Measurements from ENCODE around the gene RRBP1. TPM values are rescaled to one million over a fixed set of nuclear protein-coding genes. Genes with fewer than 3 reads are reported as not detected.

Gene RRBP1
- total RNA-seq, 4 donors from 2014 or later: 33.7 to 57.7 (median 43.2) TPM

- H3K4me3 ChIP-seq (ENCODE audit: low read depth, poor library complexity, severe bottlenecking): no peak overlapping the region
- 74 to 86% methylated on average over 13 to 15 of the region's 18 CpGs for WGBS, 2 donors
- intact Hi-C loops (cut with DNase I; ENCODE audit: low total_unique reads): no loop called here
- no peak for TF ChIP-seq CTCF (IDR thresholded peaks at IDR 0.05)
- DNase-seq (ENCODE audit: low spot score in 2 of 2): no peak
Measured at GRCh38 chr20:17633850-17634500, 48.1 kb downstream of the RRBP1 start.

DNA sequence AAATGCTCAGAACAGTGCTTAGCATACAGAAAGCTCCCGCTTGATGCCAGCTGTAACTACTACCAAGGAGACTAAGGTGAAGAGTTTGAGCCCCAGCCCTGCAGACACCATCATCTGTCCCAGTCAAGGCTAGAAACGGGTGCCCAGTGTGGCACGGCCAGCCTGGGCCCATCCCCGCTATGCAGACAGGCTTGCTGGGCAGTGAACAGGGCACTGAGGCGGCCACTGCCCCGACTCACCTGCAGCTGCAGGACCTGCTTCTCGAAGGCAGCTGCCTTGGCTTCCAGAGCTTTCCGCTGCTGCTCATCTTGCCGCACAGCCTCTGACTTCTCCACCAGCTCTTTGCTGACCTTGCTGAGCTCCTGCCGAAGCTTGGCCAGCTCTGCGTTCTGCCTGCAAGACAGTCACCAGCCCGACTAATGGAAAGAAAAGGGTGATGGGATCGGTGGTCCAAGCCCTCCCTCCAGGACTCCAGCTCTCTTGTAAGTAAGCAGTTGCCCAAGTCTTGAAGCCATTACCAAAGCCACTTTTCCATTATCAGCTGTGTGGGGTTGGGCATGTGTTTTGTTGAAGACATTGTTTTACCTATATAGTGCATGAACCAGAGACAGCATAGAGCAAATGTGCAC is 48.7 kb downstream of the RRBP1 start:
- no peak overlapping the region for H3K4me3 ChIP-seq (ENCODE audit: low read depth, poor library complexity, severe bottlenecking)
- TF ChIP-seq CTCF (IDR thresholded peaks at IDR 0.05) (no peak), POLR2A (IDR thresholded peaks at IDR 0.05) (no peak)
- DNase-seq (ENCODE audit: low spot score in 2 of 2): no peak
- intact Hi-C loops (cut with DNase I; ENCODE audit: low total_unique reads): no loop called here
- WGBS, 2 donors: 87 to 94% methylated on average over 13 of the region's 13 CpGs

DNA sequence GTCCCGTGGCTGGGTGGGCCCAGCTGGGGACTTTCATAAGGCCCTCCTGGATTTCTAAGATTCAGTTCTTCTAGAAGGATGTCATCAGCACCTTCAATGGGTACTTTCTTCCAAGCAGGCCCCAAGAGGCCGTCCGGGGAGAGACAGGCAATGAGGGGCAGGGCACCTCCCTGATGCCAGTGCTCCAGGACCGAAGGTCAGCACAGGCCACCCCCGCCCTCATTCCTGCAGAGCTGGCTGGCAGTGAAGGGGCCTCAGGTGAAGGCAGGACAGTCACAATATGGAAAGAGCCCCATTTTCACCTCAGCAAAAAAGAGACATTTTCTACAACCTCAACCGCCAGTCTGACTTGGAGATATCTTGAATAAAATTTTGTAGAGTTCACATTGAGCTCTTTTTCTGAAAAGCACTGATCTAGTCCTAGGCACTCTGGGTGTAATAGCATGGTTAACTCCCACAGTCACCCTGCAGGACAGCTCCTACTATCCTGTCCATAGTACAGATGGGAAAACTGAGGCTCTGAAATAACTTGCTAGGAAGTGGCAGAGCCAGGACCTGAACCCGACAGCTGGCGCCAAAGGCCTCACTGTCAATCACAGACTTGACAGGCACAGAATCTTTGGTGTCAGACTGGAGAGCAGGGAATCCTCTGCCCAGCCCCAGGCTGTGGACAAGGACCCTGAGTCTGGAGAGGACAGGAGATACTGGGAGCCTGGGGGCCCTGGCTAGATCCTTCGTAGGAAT is 50.3 kb downstream of the RRBP1 start:
- 89 to 90% methylated on average over 9 of the region's 9 CpGs for WGBS, 2 donors
- intact Hi-C loops (cut with DNase I; ENCODE audit: low total_unique reads): no loop called here
- H3K4me3 ChIP-seq (ENCODE audit: low read depth, poor library complexity, severe bottlenecking): no peak overlapping the region
- DNase-seq (ENCODE audit: low spot score in 2 of 2): no peak
- TF ChIP-seq POLR2A (IDR thresholded peaks at IDR 0.05) (no peak), CTCF (IDR thresholded peaks at IDR 0.05) (no peak)

DNA sequence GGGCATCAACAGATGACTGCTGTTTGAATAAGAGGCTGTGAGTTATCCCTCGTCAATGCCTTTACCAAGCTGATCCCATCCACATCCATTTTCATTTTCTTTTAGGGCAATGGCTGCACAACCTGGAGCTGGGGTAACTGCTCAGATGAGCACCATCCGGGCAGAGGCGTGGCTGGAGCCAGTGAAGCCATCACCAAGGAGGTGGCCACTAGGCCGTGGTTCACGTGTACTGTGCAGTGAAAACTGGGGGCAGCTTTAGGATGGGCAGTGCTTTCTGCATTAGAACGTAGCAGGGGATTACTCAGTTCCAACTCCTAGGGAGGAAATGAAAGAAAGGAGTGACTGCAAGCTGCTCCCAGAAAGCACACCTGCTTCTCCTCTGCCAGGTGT is 51.2 kb downstream of the RRBP1 start:
- no peak overlapping the region for H3K4me3 ChIP-seq (ENCODE audit: low read depth, poor library complexity, severe bottlenecking)
- WGBS, 2 donors: 89 to 94% methylated on average over 6 of the region's 6 CpGs

DNA sequence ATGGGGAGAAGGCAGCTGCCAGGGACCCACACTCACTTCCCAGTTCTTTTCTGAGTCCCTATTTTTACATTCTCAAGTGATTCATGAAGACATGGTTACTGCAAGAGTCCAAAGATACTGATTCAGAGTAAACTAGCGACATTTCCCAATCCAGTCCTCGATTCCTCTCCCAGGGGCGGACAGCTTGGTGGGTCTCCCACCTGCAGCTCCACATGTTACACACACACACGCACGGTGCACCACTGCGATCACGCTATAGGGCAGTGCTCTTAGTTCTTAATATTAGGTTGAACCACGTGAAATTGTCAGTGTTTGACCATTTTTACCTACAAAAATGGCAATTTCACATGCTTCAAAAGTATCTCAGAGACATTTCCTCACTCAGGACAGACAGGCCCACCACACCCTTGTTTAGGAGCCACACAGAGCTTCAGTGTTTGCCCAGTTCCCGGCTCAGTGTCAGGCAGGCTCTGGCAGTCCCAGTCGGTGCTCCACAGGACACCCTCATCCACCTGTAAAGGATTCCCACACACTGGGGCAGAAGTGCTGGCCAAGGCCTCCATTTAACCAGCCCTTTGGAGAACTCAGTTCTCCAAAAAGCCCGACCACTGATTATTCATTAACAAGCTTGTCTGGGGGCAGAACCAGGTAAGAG is 51.8 kb downstream of the RRBP1 start:
- no peak overlapping the region for H3K4me3 ChIP-seq (ENCODE audit: low read depth, poor library complexity, severe bottlenecking)
- no peak for DNase-seq (ENCODE audit: low spot score in 2 of 2)
- intact Hi-C loops (cut with DNase I; ENCODE audit: low total_unique reads): no loop called here
- TF ChIP-seq POLR2A (IDR thresholded peaks at IDR 0.05): no peak
- TF ChIP-seq CTCF (IDR thresholded peaks at IDR 0.05): no peak
- 83 to 84% methylated on average over 11 of the region's 11 CpGs for WGBS, 2 donors

More for the DNA sequence above, 51.2 kb downstream of the RRBP1 start:
- no peak for TF ChIP-seq CTCF (IDR thresholded peaks at IDR 0.05)
- TF ChIP-seq POLR2A (IDR thresholded peaks at IDR 0.05): no peak
- intact Hi-C loops (cut with DNase I; ENCODE audit: low total_unique reads): no loop called here
- DNase-seq (ENCODE audit: low spot score in 2 of 2): no peak

Data from lower leg skin (tissue), 4 donors.